Measurements from ENCODE around the gene DGKG.

Gene DGKG

GRCh38 chr3:186110975-186111974 lies 250.8 kb downstream of the DGKG start:
- TF ChIP-seq CTCF (IDR thresholded peaks at IDR 0.05; ENCODE audit: low read depth, low read length), result no peak
- DNase-seq (ENCODE audit: extremely low read depth, low read depth), result no peak

GRCh38 chr3:186109897-186110803 lies 251.9 kb downstream of the DGKG start:
- DNase-seq (ENCODE audit: extremely low read depth, low read depth), result no peak

GRCh38 chr3:186108941-186109865 lies 252.8 kb downstream of the DGKG start, which contains the start of gene ETV5:
Gene ETV5, minus strand, starts transcription at chr3:186109089. Its CDS starts 3,221 bp downstream, at chr3:186105868.
- DNase-seq (ENCODE audit: extremely low read depth, low read depth), result peak; percentile 99
- no peak for TF ChIP-seq CTCF (IDR thresholded peaks at IDR 0.05; ENCODE audit: low read depth, low read length)

More at GRCh38 chr3:186109897-186110803, 251.9 kb downstream of the DGKG start:
- TF ChIP-seq CTCF (IDR thresholded peaks at IDR 0.05; ENCODE audit: low read depth, low read length), result no peak

- no peak for DNase-seq (ENCODE audit: extremely low read depth, low read depth)
- TF ChIP-seq CTCF (IDR thresholded peaks at IDR 0.05; ENCODE audit: low read depth, low read length), result no peak
Measured at GRCh38 chr3:186108106-186108940, 253.7 kb downstream of the DGKG start.

- no peak for TF ChIP-seq CTCF (IDR thresholded peaks at IDR 0.05; ENCODE audit: low read depth, low read length)
- DNase-seq (ENCODE audit: extremely low read depth, low read depth), result no peak
Measured at GRCh38 chr3:186107215-186108105, 254.6 kb downstream of the DGKG start.

All from AG09319 (cell line).